NCI-H446 (cell line): Measurements from ENCODE around the gene SETBP1.
A peak's percentile ranks its signal among the peaks of the same experiment; 100 is the strongest.

Source experiments
- DNase-seq, 2 experiments: peaks; one replicate each; lab custom pipeline; 2025; lab: John Stamatoyannopoulos, UW

SETBP1 gene

GRCh38 chr18:44679056-44679913 is 1.4 kb upstream of the SETBP1 start:
- peak; percentile 26 to 87 for DNase-seq

- peak; percentile 8 to 65 for DNase-seq
Observed at GRCh38 chr18:44679914-44680272, 795 bp upstream of the SETBP1 start.

GRCh38 chr18:44681076-44681970 is 635 bp downstream of the SETBP1 start:
- peak; percentile 45 to 56 for DNase-seq

- peak in 1 of 2 experiments; percentile 7 for DNase-seq
Observed at GRCh38 chr18:44682201-44682870, 1.6 kb downstream of the SETBP1 start.

GRCh38 chr18:44682871-44683221 is 2.2 kb downstream of the SETBP1 start:
- peak in 1 of 2 experiments; percentile 44 for DNase-seq

- DNase-seq = peak in 1 of 2 experiments; percentile 39
Observed at GRCh38 chr18:44683556-44683955, 2.9 kb downstream of the SETBP1 start.

- no peak for DNase-seq
Observed at GRCh38 chr18:44685296-44685695, 4.6 kb downstream of the SETBP1 start.

GRCh38 chr18:44686156-44686555 is 5.5 kb downstream of the SETBP1 start:
- DNase-seq = no peak

GRCh38 chr18:44687421-44687820 is 6.7 kb downstream of the SETBP1 start:
- no peak for DNase-seq

GRCh38 chr18:44689736-44690135 is 9.0 kb downstream of the SETBP1 start:
- no peak for DNase-seq

GRCh38 chr18:44691148-44691925 is 10.6 kb downstream of the SETBP1 start:
- no peak for DNase-seq

GRCh38 chr18:44693030-44693784 is 12.5 kb downstream of the SETBP1 start:
- no peak for DNase-seq

GRCh38 chr18:44695503-44695902 is 14.8 kb downstream of the SETBP1 start:
- no peak for DNase-seq

- DNase-seq = no peak
Observed at GRCh38 chr18:44696892-44697291, 16.2 kb downstream of the SETBP1 start.

GRCh38 chr18:44697315-44697714 is 16.6 kb downstream of the SETBP1 start:
- DNase-seq = no peak

GRCh38 chr18:44698518-44698917 is 17.8 kb downstream of the SETBP1 start:
- no peak for DNase-seq

GRCh38 chr18:44699572-44700261 is 19.0 kb downstream of the SETBP1 start:
- DNase-seq = no peak

GRCh38 chr18:44700652-44701051 is 20.0 kb downstream of the SETBP1 start:
- no peak for DNase-seq

GRCh38 chr18:44701227-44701626 is 20.5 kb downstream of the SETBP1 start:
- DNase-seq = no peak

GRCh38 chr18:44702594-44702993 is 21.9 kb downstream of the SETBP1 start:
- no peak for DNase-seq
